Activated CD4-positive, CD25-positive, alpha-beta regulatory T cell (primary cell): ENCODE results near the gene CLCN6.
"Not testable (repeated sequence)": the region's sequence is repeated elsewhere in the genome, so short reads cannot be mapped to it uniquely, and the experiment has no call there.

Experiments used
- DNase-seq, 4 experiments: peaks; one replicate each; lab custom pipeline; 2025; lab: John Stamatoyannopoulos, UW

The CLCN6 gene

GRCh38 chr1:11795238-11795890 lies 10.6 kb upstream of the CLCN6 start:
- no peak for DNase-seq

GRCh38 chr1:11796036-11796828 lies 9.8 kb upstream of the CLCN6 start:
- no peak for DNase-seq

GRCh38 chr1:11797525-11798216 lies 8.3 kb upstream of the CLCN6 start:
- DNase-seq = no peak

- DNase-seq = no peak
These were observed 6.9 kb upstream of the CLCN6 start for GRCh38 chr1:11799099-11799498.

- no peak for DNase-seq
These were observed 6.1 kb upstream of the CLCN6 start for GRCh38 chr1:11799896-11800295.

GRCh38 chr1:11800391-11800755 lies 5.6 kb upstream of the CLCN6 start:
- DNase-seq = no peak

- no peak for DNase-seq
These were observed 5.1 kb upstream of the CLCN6 start for GRCh38 chr1:11800756-11801433.

GRCh38 chr1:11802616-11802972 lies 3.4 kb upstream of the CLCN6 start:
- no peak for DNase-seq

GRCh38 chr1:11802973-11803885 lies 2.8 kb upstream of the CLCN6 start:
- peak; percentile 13 to 50 (median 36) for DNase-seq

- DNase-seq = not testable (repeated sequence)
These were observed 1.9 kb upstream of the CLCN6 start for GRCh38 chr1:11803924-11804665.

GRCh38 chr1:11804666-11805421 lies 1.1 kb upstream of the CLCN6 start:
- DNase-seq = no peak

- peak; percentile 59 to 77 (median 75) for DNase-seq
These were observed 431 bp downstream of the CLCN6 start for GRCh38 chr1:11806307-11806936.

- DNase-seq = no peak
These were observed 1.1 kb downstream of the CLCN6 start for GRCh38 chr1:11807133-11807532.

- no peak for DNase-seq
These were observed 7.0 kb downstream of the CLCN6 start for GRCh38 chr1:11813021-11813420.

GRCh38 chr1:11817192-11817591 lies 11.2 kb downstream of the CLCN6 start:
- DNase-seq = no peak

GRCh38 chr1:11822091-11822490 lies 16.1 kb downstream of the CLCN6 start:
- no peak for DNase-seq

GRCh38 chr1:11823366-11824137 lies 17.6 kb downstream of the CLCN6 start:
- no peak for DNase-seq

- DNase-seq = no peak
These were observed 19.1 kb downstream of the CLCN6 start for GRCh38 chr1:11825131-11825530.

GRCh38 chr1:11826946-11827345 lies 21.0 kb downstream of the CLCN6 start:
- DNase-seq = no peak
